A549 (cell line): Measurements from ENCODE around the gene ZNF26.

ENCODE experiments used
- CEBPB ChIP-seq, 2 experiments: fragments of >200 bp in 1 of 2; sonication (Bioruptor Twin) in 1 of 2; formaldehyde crosslinking in 1 of 2; IDR thresholded peaks; 2 replicates each; pipeline ENCODE4 v1.6.1; 2012 to 2016
- CHD4 ChIP-seq: fragments of 200-600 bp; sonication (generic); IDR thresholded peaks from 2 replicates; pipeline ENCODE4 v1.6.1; 2016; ENCODE audit warnings: antibody characterized with exemption, mild to moderate bottlenecking, borderline replicate concordance
- CTCF ChIP-seq: fragments of >200 bp; sonication (Bioruptor Twin); formaldehyde crosslinking; IDR thresholded peaks from 3 replicates; pipeline ENCODE4 v1.5.1; 2016
- EP300 ChIP-seq, 2 experiments: fragments of >200 bp; sonication (Bioruptor Twin); formaldehyde crosslinking; IDR thresholded peaks; 2 replicates in 1 of 2; 3 replicates in 1 of 2; pipeline ENCODE4 v1.6.1; 2016 to 2017
- FOSB ChIP-seq: fragments of 250-450 bp; sonication (Bioruptor Pico); IDR thresholded peaks from 2 replicates; pipeline ENCODE4 v1.5.0; 2020; ENCODE audit warnings: mild to moderate bottlenecking, moderate library complexity
- HOXB13 ChIP-seq: fragments of 250-450 bp; sonication (Bioruptor Pico); IDR thresholded peaks from 2 replicates; pipeline ENCODE4 v1.5.0; 2020; ENCODE audit warnings: low read depth, mild to moderate bottlenecking, moderate library complexity
- JUNB ChIP-seq: fragments of >200 bp; sonication (Bioruptor Twin); formaldehyde crosslinking; IDR thresholded peaks from 2 replicates; pipeline ENCODE4 v1.6.1; 2016
- KDM1A ChIP-seq: fragments of 200-600 bp; sonication (generic); IDR thresholded peaks from 2 replicates; pipeline ENCODE4 v1.6.1; 2016; ENCODE audit warnings: low read depth, mild to moderate bottlenecking
- MAX ChIP-seq: IDR thresholded peaks from 2 replicates; pipeline ENCODE4 v1.6.1; 2012
- POLR2A ChIP-seq: IDR thresholded peaks from 2 replicates; pipeline ENCODE4 v1.6.1; 2012; ENCODE audit warnings: mild to moderate bottlenecking, low read length
- POLR2AphosphoS2 ChIP-seq: conservative IDR thresholded peaks from 2 replicates; pipeline ENCODE4 v1.6.1; 2012; ENCODE audit warnings: low read length, improper control_type of control experiment, inconsistent platforms
- RAD21 ChIP-seq, 2 experiments: fragments of >200 bp in 1 of 2; sonication (Bioruptor Twin) in 1 of 2; formaldehyde crosslinking in 1 of 2; IDR thresholded peaks in 1 of 2; conservative IDR thresholded peaks in 1 of 2; 2 replicates in 1 of 2; 3 replicates in 1 of 2; pipeline ENCODE4 v1.6.1; 2012 to 2018; ENCODE audit warnings: inconsistent platforms in 1 of 2
- RCOR1 ChIP-seq: fragments of 150-350 bp; IDR thresholded peaks from 2 replicates; pipeline ENCODE4 v1.6.1; 2014; ENCODE audit warnings: antibody characterized with exemption, low read length, low read depth
- SMC3 ChIP-seq: fragments of >200 bp; sonication (Bioruptor Twin); formaldehyde crosslinking; IDR thresholded peaks from 3 replicates; pipeline ENCODE4 v1.6.1; 2018; ENCODE audit warnings: inconsistent platforms

GRCh38 chr12:133057446-133057845, 71.3 kb downstream of the ZNF26 start:
- peak; percentile 43; the same call in 1 of the 2 replicates for TF ChIP-seq KDM1A
- no peak for TF ChIP-seq EP300 (IDR thresholded peaks at IDR 0.05)
- no peak for TF ChIP-seq FOSB (CRISPR knock-in tag)
- no peak for TF ChIP-seq CTCF
- no peak for TF ChIP-seq CEBPB (IDR thresholded peaks at IDR 0.05)
- TF ChIP-seq POLR2A: no peak
- no peak for TF ChIP-seq RCOR1
- TF ChIP-seq POLR2AphosphoS2: no peak
- TF ChIP-seq RAD21 (conservative IDR thresholded peaks at IDR 0.05 in 1 of 2, IDR thresholded peaks at IDR 0.05 in 1 of 2): no peak
- no peak for TF ChIP-seq SMC3
- TF ChIP-seq CHD4: no peak
- TF ChIP-seq MAX: no peak
- TF ChIP-seq JUNB: no peak
- TF ChIP-seq HOXB13: no peak
